ENCODE data around the gene ST6GALNAC6. TPM values are rescaled to one million over a fixed set of nuclear protein-coding genes. Genes with fewer than 3 reads are reported as not detected.

ST6GALNAC6 gene
- total and polyA plus RNA-seq, 2 experiments from 2014 or later: 53.0 to 73.4 TPM

DNA sequence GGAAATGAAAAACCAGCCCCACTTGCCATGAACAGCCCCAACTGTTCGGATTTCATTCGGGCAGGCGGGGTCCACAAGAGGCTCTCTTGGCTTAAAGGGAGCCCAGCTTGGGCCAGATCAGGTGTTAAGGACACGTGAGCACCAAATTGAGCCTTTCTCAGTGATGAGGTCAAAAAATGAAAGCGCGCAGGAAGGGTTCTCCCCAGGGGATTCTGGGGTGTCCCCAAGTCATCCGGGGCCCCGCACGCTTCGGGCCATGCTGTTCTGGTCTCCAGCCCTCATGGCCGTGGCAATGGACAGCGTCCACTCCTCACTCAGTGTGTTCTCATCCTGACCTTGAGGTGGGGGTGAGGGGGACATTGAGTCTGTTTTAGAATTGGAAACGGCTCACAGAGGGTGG is 32.9 kb downstream of the ST6GALNAC6 start:
- Histone ChIP-seq H3K27ac (peak overlapping the region; percentile 5), H3K36me3 (peaks cover 7% of the 10 kb centered on the region), H3K4me1 (ENCODE audit: low read depth) (peaks cover 18% of the 10 kb centered on the region), H3K27me3 (no peaks in the 10 kb centered on the region), H3K9me3 (ENCODE audit: low read depth) (no peaks in the 10 kb centered on the region), H3K4me3 (no peak overlapping the region)
- no peak for DNase-seq (ENCODE audit: low read depth in 1 of 2, low spot score in 1 of 2)
- TF ChIP-seq, protein P1, sequence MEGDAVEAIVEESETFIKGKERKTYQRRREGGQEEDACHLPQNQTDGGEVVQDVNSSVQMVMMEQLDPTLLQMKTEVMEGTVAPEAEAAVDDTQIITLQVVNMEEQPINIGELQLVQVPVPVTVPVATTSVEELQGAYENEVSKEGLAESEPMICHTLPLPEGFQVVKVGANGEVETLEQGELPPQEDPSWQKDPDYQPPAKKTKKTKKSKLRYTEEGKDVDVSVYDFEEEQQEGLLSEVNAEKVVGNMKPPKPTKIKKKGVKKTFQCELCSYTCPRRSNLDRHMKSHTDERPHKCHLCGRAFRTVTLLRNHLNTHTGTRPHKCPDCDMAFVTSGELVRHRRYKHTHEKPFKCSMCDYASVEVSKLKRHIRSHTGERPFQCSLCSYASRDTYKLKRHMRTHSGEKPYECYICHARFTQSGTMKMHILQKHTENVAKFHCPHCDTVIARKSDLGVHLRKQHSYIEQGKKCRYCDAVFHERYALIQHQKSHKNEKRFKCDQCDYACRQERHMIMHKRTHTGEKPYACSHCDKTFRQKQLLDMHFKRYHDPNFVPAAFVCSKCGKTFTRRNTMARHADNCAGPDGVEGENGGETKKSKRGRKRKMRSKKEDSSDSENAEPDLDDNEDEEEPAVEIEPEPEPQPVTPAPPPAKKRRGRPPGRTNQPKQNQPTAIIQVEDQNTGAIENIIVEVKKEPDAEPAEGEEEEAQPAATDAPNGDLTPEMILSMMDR (IDR thresholded peaks at IDR 0.05; ENCODE audit: low read depth, low read length): no peak

DNA sequence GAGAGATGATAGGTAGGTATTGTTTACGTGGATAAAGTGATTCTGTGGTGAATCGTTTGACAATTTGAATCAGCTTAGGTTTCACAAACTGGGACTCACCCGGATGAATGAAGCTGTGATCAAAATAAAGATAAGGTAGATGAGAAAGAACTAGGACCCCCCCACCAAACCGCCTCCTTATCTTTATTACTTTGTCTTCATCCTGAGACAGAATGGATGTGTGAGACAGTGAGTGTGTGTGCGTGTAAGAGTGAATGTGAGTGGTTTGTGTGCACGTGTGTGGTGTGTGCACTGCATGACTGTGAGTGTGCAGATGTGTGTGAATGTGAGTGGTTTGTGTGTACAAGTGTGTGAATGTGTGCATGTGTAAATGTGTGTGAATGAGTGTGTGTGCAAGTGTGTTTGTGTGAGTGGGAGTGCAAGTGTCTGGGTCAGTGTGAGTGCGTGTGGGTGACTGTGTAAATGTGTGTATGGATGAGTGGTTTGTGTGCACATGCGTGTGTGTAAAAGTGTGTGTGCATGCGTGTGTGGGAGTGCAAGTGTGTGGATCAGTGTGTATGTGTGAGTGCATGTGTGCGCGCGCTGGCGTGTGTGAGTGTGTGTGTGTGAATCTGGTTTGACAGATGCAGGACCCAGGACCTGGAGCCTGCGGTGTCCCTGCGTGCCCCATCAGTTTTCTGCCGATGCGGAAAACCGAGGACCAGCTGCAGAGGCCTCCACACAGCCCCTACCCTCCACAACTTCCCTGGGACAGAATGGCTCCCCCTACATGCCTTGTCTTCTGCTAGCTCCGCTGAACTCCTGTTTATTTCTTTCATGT is 33.5 kb downstream of the ST6GALNAC6 start:
- Histone ChIP-seq H3K4me3 (no peak overlapping the region), H3K9me3 (ENCODE audit: low read depth) (no peaks in the 10 kb centered on the region), H3K27me3 (no peaks in the 10 kb centered on the region), H3K4me1 (ENCODE audit: low read depth) (peaks cover 24% of the 10 kb centered on the region), H3K27ac (peak overlapping the region; percentile 79), H3K36me3 (peaks cover 7% of the 10 kb centered on the region)
- TF ChIP-seq, protein P1 (IDR thresholded peaks at IDR 0.05; ENCODE audit: low read depth, low read length): no peak
- no peak for DNase-seq (ENCODE audit: low read depth in 1 of 2, low spot score in 1 of 2)

DNA sequence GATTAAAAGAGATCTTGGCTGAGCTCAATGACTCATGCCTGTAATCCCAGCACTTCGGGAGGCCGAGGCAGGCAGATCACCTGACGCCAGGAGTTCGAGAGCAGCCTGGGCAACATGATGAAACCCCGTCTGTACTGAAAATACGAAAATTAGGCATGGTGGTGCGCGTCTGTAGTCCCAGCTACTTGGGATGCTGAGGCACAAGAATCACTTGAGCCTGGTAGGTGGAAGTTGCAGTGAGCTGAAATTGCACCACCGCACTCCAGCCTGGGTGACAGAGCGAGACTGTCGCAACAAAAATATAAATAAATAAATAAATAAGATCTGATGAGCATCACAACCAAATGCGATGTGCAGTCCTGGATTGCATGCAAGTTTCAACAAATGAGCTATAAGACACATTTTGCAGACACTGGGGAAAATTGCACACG is 36.2 kb downstream of the ST6GALNAC6 start:
- H3K9me3 ChIP-seq (ENCODE audit: low read depth): no peaks in the 10 kb centered on the region
- DNase-seq (ENCODE audit: low read depth in 1 of 2, low spot score in 1 of 2): no peak
- no peaks in the 10 kb centered on the region for H3K27me3 ChIP-seq
- TF ChIP-seq, protein P1 (IDR thresholded peaks at IDR 0.05; ENCODE audit: low read depth, low read length): no peak
- H3K27ac ChIP-seq: peak overlapping the region; percentile 79
- peaks cover 48% of the 10 kb centered on the region for H3K4me1 ChIP-seq (ENCODE audit: low read depth)
- H3K4me3 ChIP-seq: no peak overlapping the region
- H3K36me3 ChIP-seq: peaks cover 3% of the 10 kb centered on the region

DNA sequence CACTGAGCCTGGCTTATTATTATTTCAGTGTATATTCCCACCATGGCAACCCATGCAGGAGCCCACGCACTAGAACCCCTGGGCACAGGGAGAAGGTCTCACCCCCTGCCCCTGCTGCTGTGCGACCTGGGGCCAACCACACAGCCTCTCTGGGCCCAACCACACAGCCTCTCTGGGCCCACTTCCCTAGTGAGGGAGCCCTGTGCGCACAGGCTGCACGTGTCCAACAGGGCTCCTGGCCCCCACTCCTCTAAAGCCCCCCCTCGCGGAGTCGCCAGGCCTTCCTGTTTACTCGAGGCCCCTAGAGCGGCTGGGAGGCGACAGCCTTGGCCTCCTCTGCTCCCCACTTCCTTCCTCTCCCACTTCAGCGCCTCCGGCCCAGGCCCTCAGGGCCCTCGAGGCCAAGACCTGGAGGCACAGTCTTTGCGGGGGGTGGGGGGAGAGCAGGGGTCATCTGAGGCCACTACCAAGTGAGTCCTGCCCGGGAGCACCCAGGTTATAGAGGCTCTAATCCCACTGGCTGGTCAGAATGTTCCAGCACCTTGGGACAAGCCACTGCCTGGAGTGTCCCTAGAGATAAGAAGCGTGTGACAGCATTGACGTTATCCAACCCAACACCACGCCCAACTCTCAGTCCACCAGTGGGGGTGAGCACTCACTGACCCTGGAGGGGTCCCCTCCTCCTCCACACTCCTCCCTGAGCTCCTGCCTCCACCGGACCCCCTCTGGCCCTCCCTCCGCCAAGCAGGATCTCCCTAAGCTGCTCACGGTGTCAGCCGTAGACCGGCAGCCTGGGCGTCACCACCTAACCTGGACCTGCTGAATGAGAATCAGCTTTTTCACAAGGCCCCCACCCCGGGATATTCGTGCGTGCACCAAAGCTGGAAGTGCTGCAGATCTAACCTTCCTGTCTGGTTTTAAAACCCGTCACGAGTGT is 37.1 kb downstream of the ST6GALNAC6 start:
- Histone ChIP-seq H3K27me3 (no peaks in the 10 kb centered on the region), H3K4me1 (ENCODE audit: low read depth) (peaks cover 54% of the 10 kb centered on the region), H3K9me3 (ENCODE audit: low read depth) (no peaks in the 10 kb centered on the region), H3K4me3 (no peak overlapping the region), H3K27ac (peak overlapping the region; percentile 79), H3K36me3 (no peaks in the 10 kb centered on the region)
- TF ChIP-seq, protein P1 (IDR thresholded peaks at IDR 0.05; ENCODE audit: low read depth, low read length): no peak
- DNase-seq (ENCODE audit: low read depth in 1 of 2, low spot score in 1 of 2): peak; percentile 44 to 58

DNA sequence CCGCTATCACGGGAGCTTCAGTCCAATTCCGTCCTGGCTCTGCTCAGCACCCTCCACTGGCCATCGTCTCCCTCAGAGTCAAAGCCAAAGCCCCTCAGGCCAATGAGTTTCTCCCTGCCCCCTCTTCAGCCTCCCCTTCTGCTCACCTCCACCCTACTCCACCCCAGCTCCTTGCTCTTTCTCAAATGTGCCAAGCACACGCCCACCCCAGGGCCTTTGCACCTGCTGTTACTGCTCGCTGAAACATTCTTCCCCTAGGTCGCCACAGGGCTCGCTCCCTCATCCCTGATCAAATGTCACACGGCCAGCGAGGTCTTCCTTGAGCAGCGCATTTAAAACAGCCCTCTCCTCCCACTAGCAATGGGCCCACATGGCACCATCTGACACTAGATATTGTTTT is 38.6 kb downstream of the ST6GALNAC6 start:
- H3K9me3 ChIP-seq (ENCODE audit: low read depth): no peaks in the 10 kb centered on the region
- TF ChIP-seq, protein P1 (IDR thresholded peaks at IDR 0.05; ENCODE audit: low read depth, low read length): no peak
- no peak overlapping the region for H3K4me3 ChIP-seq
- no peaks in the 10 kb centered on the region for H3K36me3 ChIP-seq
- peak overlapping the region; percentile 79 for H3K27ac ChIP-seq
- H3K4me1 ChIP-seq (ENCODE audit: low read depth): peaks cover 54% of the 10 kb centered on the region
- no peaks in the 10 kb centered on the region for H3K27me3 ChIP-seq
- no peak for DNase-seq (ENCODE audit: low read depth in 1 of 2, low spot score in 1 of 2)
